ENCODE measurements around the gene HAND1.

The HAND1 gene

DNA sequence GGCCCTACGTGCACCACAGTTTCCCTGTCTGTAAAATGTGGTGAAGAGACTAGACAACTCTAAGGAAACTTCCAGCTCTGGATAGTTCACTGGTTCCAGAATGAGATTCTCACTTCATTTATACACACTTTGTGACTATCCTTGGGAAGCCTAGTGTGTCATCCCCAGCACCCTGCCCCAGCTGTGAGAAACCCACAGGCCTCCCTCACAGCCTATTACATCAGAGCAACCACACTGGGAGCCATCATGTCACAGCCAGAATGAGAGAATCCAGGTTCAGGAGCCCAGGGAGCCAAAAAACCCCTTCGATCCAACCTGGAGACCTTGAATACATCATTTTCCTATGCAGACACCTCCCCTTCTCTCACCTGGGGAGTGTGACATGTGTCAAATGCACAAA is 21.0 kb upstream of the HAND1 start:
- Mint-ChIP-seq H3K36me3 (ENCODE audit: insufficient read depth) (no peaks in the 10 kb centered on the region), H3K9me3 (no peaks in the 10 kb centered on the region), H3K4me3 (no peak overlapping the region), H3K27ac (ENCODE audit: low read depth) (no peak overlapping the region), H3K4me1 (peaks cover 8% of the 10 kb centered on the region), H3K27me3 (peaks cover 46% of the 10 kb centered on the region)
- ATAC-seq (replicated peaks; ENCODE audit: extremely low read depth, poor library complexity, severe bottlenecking) (no peak), DNase-seq (ENCODE audit: low spot score in 2 of 2) (no peak)

DNA sequence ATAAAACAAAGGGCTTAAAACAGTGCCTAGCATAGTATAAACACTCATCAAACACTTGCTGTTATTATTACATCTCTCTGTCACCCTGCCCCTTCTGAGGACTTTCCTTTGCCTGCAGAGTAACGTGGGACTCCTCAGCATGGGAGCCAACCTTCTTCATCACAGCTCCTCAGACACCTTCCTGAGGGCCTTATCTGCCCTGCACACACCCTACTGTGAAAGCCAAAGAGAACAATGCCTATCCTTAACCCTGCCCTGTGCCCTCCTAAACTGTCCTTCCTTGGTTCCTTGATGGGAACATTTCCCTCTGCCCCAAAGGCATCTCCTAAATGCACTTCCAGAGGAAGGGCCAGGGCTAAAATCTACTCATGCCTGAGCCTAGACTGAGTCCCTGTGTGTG is 20.6 kb upstream of the HAND1 start:
- no peak overlapping the region for H3K4me3 Mint-ChIP-seq
- H3K36me3 Mint-ChIP-seq (ENCODE audit: insufficient read depth), result no peaks in the 10 kb centered on the region
- peaks cover 5% of the 10 kb centered on the region for H3K4me1 Mint-ChIP-seq
- DNase-seq (ENCODE audit: low spot score in 2 of 2), result no peak
- H3K27ac Mint-ChIP-seq (ENCODE audit: low read depth), result no peak overlapping the region
- H3K27me3 Mint-ChIP-seq, result peaks cover 50% of the 10 kb centered on the region
- no peaks in the 10 kb centered on the region for H3K9me3 Mint-ChIP-seq
- no peak for ATAC-seq (replicated peaks; ENCODE audit: extremely low read depth, poor library complexity, severe bottlenecking)

DNA sequence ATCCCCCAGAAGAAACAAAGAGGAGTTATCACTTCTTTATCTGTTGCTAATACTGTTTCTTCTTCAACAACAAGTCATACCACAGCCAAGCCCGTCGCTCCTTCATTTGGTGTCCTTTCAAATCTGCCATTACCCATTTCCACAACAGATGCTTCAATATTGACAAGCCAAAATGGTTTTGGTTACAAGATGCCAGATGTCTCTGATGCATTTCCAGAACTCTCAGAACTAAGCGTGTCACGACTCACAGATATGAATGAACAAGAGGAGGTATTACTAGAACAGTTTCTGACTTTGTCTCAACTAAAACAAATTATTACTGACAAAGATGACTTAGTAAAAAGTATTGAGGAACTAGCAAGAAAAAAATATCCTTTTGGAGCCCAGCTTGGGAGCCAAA is 16.0 kb upstream of the HAND1 start:
- ATAC-seq (replicated peaks; ENCODE audit: extremely low read depth, poor library complexity, severe bottlenecking) (no peak), DNase-seq (ENCODE audit: low spot score in 2 of 2) (no peak)
- Mint-ChIP-seq H3K9me3 (no peaks in the 10 kb centered on the region), H3K27ac (ENCODE audit: low read depth) (no peak overlapping the region), H3K4me3 (no peak overlapping the region), H3K4me1 (no peaks in the 10 kb centered on the region), H3K27me3 (peaks cover 69% of the 10 kb centered on the region), H3K36me3 (ENCODE audit: insufficient read depth) (no peaks in the 10 kb centered on the region)

DNA sequence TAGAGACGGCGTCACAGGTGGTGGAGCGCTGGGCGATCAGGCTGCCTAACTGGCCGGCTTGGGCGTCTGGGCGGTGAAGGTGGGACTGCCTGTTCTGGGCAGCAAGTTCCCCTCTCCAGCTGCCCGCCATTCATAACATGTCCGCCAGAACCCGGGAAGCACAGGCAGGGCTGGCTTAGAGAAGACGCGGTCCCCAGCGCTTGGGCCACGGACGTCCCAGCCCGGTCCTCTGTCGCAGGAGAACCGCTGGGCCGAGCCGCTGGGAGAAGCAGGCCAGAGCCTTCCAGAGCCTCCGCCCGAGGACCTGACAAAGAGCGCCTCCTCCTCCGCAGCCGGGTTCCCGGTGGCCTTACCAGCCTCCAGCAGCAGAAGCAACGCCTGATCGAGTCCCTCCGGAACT is 15.2 kb upstream of the HAND1 start:
- Mint-ChIP-seq H3K27ac (ENCODE audit: low read depth) (no peak overlapping the region), H3K27me3 (peaks cover 67% of the 10 kb centered on the region), H3K36me3 (ENCODE audit: insufficient read depth) (no peaks in the 10 kb centered on the region), H3K9me3 (no peaks in the 10 kb centered on the region), H3K4me3 (no peak overlapping the region), H3K4me1 (no peaks in the 10 kb centered on the region)
- DNase-seq (ENCODE audit: low spot score in 2 of 2), result no peak
- no peak for ATAC-seq (replicated peaks; ENCODE audit: extremely low read depth, poor library complexity, severe bottlenecking)

DNA sequence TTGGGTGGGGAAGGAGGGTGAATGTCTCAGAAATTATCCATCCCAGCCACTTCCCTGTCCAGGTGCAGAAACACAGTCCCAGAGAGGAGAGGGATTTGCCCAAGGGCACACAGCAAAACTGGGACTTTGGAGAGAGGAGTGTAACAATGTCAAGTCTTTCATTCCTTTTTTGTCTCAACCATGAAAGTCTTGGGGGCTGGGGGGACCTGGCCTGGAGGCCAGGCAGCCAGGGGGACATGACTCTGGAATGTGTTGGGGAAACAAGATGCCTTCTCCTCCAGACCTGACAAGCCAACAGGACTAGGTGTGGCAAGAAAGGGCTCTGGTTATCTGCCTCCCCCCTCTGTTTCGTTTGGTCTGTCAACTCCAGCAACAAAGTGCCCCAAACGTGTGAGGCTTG is 13.9 kb upstream of the HAND1 start:
- H3K27ac Mint-ChIP-seq (ENCODE audit: low read depth), result no peak overlapping the region
- H3K27me3 Mint-ChIP-seq, result peaks cover 72% of the 10 kb centered on the region
- H3K4me1 Mint-ChIP-seq, result no peaks in the 10 kb centered on the region
- H3K4me3 Mint-ChIP-seq, result no peak overlapping the region
- DNase-seq (ENCODE audit: low spot score in 2 of 2), result no peak
- no peaks in the 10 kb centered on the region for H3K36me3 Mint-ChIP-seq (ENCODE audit: insufficient read depth)
- H3K9me3 Mint-ChIP-seq, result no peaks in the 10 kb centered on the region
- no peak for ATAC-seq (replicated peaks; ENCODE audit: extremely low read depth, poor library complexity, severe bottlenecking)

DNA sequence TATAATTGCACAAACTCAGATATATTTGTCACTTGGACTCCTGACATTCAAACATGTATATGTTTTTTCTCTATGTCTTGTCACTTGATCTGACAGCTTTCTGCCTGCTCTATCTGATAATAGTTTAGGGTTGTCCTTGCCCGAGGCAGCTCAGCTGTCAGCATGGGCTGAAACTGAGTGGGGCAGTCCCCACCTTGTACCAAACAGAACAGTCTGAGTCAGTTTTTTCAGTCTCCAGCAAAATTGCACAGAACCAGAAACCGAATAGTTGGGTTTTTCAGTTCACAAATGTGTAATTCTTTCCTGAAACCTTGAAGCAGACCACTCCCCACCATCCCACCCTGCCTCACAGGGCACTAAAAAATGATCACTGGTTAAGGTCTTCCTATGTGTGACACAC is 9.5 kb upstream of the HAND1 start:
- H3K9me3 Mint-ChIP-seq, result no peaks in the 10 kb centered on the region
- peaks cover 14% of the 10 kb centered on the region for H3K4me1 Mint-ChIP-seq
- no peak for ATAC-seq (replicated peaks; ENCODE audit: extremely low read depth, poor library complexity, severe bottlenecking)
- H3K27me3 Mint-ChIP-seq, result peaks cover 88% of the 10 kb centered on the region
- H3K36me3 Mint-ChIP-seq (ENCODE audit: insufficient read depth), result peaks cover 3% of the 10 kb centered on the region
- H3K4me3 Mint-ChIP-seq, result no peak overlapping the region
- no peak overlapping the region for H3K27ac Mint-ChIP-seq (ENCODE audit: low read depth)
- no peak for DNase-seq (ENCODE audit: low spot score in 2 of 2)

DNA sequence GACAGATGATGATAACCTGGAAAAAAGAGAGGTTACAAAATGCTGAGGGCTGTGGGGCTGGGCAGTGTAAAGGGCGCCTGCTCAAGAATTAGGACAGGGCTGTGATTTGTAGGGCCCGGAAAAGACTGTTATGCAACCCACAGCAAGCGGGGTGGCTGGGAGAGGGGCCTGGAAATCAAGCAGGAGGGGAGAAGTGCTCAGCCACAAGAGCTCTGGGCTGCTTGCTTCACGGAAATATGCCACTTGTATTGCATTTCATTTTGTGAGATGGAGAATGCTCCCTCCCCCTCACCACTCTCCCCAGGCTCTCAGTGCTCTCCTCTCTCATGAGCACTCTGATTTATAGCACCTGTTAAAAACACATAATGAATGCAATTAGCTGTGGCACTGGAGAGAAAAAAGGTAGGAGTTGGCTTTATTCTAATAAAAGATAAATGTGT is 8.4 kb upstream of the HAND1 start:
- H3K4me3 Mint-ChIP-seq, result no peak overlapping the region
- ATAC-seq (replicated peaks; ENCODE audit: extremely low read depth, poor library complexity, severe bottlenecking), result no peak

DNA sequence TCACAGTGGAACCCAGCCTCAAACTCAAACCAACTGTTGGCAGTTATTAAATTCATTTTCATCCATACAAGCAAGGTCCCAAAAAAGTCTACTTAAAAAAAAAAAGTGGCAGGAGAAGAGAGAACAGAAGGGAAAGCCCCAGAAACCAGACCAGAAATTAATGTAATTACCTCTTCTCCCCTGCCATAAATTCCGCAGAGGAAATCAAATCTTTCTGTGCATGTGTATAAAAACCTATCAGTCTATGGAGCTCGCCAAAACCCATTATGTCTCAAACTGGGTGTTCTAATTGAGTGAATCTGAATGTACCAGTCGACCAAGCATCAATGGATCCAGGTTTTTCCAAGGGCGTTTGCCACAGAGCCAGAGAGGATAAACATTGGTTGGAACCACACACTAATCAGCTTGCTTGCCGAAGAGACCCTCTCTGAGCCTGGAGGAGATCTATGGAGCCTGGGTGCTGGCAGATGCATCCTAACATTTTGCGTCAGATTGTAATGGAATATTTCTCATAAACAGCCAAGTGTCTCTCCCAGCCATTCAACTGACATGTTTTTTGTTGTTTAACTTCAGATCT is 7.9 kb upstream of the HAND1 start:
- peaks cover 3% of the 10 kb centered on the region for H3K36me3 Mint-ChIP-seq (ENCODE audit: insufficient read depth)
- ATAC-seq (replicated peaks; ENCODE audit: extremely low read depth, poor library complexity, severe bottlenecking) (no peak), DNase-seq (ENCODE audit: low spot score in 2 of 2) (no peak)
- H3K27me3 Mint-ChIP-seq, result peaks cover 93% of the 10 kb centered on the region
- peaks cover 14% of the 10 kb centered on the region for H3K4me1 Mint-ChIP-seq
- H3K4me3 Mint-ChIP-seq, result no peak overlapping the region
- H3K9me3 Mint-ChIP-seq, result no peaks in the 10 kb centered on the region
- H3K27ac Mint-ChIP-seq (ENCODE audit: low read depth), result no peak overlapping the region

More for the DNA sequence above, 8.4 kb upstream of the HAND1 start:
- H3K36me3 Mint-ChIP-seq (ENCODE audit: insufficient read depth), result peaks cover 3% of the 10 kb centered on the region
- no peaks in the 10 kb centered on the region for H3K9me3 Mint-ChIP-seq
- no peak overlapping the region for H3K27ac Mint-ChIP-seq (ENCODE audit: low read depth)
- no peak for DNase-seq (ENCODE audit: low spot score in 2 of 2)
- peaks cover 14% of the 10 kb centered on the region for H3K4me1 Mint-ChIP-seq
- H3K27me3 Mint-ChIP-seq, result peaks cover 89% of the 10 kb centered on the region

DNA sequence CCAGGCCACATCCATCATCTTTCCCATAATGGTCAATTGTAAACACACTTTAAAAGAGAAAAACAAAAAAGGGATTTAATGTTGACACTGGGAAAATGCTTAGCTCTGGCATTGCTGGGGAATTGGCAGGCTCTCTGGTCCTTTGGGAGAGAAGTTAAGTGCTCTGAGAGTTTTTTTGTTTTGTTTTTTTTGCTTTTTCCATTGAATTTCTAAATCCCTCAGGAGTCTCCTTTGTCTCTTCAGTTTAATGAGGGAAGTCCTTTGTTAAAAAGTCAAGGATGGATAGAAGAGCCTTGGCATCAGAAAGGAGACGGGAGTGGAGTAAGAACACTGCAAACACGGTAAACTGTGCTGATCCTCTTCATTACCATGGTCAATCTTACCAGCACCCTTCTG is 7.1 kb upstream of the HAND1 start:
- Mint-ChIP-seq H3K27me3 (peaks cover 98% of the 10 kb centered on the region), H3K27ac (ENCODE audit: low read depth) (no peak overlapping the region), H3K4me3 (no peak overlapping the region), H3K4me1 (peaks cover 19% of the 10 kb centered on the region), H3K36me3 (ENCODE audit: insufficient read depth) (peaks cover 3% of the 10 kb centered on the region), H3K9me3 (no peaks in the 10 kb centered on the region)
- ATAC-seq (replicated peaks; ENCODE audit: extremely low read depth, poor library complexity, severe bottlenecking) (no peak), DNase-seq (ENCODE audit: low spot score in 2 of 2) (no peak)

DNA sequence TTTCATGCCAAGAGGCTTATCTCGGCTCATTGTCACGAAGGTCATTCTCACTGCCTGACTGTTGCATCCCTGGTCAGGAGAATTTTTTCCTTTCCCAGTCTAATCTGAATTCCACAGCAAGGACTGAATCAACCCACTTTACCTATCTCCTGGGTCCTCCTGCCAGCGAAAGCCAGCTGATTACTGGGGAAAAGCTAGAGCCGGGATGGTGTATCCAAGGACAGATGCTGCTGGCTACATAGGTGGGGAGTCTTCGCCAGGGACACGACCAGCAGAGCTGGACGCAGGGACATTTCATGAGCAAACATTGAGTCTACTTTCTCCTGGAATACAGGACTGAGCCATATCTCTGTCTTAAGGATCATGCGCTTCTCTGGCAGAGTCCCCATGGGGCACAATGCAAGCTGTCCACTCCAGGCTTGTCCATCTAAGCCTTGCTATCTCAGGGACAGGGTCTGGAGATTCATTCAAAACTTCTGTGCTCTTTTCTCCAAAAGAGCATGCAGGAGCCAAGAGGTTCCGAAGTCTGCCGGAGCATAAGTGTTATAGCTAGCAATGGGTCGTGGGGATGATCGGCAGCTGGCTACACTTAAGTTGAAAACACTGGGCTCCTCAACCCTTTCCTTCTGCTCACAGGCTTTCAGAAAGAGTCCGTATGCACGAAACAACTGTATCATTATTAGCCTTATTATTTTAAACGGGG is 6.5 kb upstream of the HAND1 start:
- peaks cover 5% of the 10 kb centered on the region for H3K36me3 Mint-ChIP-seq (ENCODE audit: insufficient read depth)
- peaks cover 98% of the 10 kb centered on the region for H3K27me3 Mint-ChIP-seq
- no peak overlapping the region for H3K4me3 Mint-ChIP-seq
- no peak overlapping the region for H3K27ac Mint-ChIP-seq (ENCODE audit: low read depth)
- H3K4me1 Mint-ChIP-seq, result peaks cover 21% of the 10 kb centered on the region
- no peaks in the 10 kb centered on the region for H3K9me3 Mint-ChIP-seq
- DNase-seq (ENCODE audit: low spot score in 2 of 2) (no peak), ATAC-seq (replicated peaks; ENCODE audit: extremely low read depth, poor library complexity, severe bottlenecking) (no peak)

DNA sequence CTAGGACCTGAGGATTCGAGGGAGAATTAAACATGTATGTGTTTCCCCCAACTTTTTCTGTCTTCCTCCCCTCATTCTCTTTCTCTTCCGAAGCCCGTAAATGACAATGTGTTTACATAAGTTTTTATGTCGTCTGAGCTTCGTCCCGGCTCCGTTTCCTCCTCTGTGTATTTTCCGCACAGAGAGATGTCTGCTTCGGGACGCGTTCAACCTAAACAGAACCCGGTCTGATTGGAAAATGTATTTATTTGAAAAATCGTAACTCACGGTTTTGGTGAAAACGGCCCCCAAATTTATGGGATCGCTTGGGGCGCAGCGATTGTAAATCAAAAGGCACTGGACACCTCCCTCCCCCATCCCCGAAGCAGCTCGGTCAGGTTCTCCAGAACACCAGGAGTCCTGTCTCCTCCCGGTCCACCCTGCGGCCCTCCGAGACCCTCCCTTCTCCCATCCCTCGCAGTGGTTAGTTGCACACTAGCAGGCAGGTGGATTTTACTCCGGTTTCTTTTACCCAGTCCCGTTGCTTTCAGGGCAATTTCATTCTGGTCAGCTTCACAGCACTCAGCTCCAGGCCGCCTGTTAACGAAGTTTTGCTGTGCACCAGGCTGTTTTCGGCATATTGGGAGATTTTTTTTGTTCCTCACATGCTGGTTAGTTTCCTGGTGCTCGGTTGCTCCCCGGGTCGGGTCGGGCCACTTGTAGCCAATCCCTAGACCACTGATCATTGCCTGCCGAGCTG is 5.8 kb upstream of the HAND1 start:
- Mint-ChIP-seq H3K4me1 (peaks cover 25% of the 10 kb centered on the region), H3K4me3 (no peak overlapping the region), H3K27me3 (peaks cover 97% of the 10 kb centered on the region), H3K36me3 (ENCODE audit: insufficient read depth) (peaks cover 5% of the 10 kb centered on the region), H3K9me3 (no peaks in the 10 kb centered on the region), H3K27ac (ENCODE audit: low read depth) (no peak overlapping the region)
- DNase-seq (ENCODE audit: low spot score in 2 of 2) (no peak), ATAC-seq (replicated peaks; ENCODE audit: extremely low read depth, poor library complexity, severe bottlenecking) (no peak)

DNA sequence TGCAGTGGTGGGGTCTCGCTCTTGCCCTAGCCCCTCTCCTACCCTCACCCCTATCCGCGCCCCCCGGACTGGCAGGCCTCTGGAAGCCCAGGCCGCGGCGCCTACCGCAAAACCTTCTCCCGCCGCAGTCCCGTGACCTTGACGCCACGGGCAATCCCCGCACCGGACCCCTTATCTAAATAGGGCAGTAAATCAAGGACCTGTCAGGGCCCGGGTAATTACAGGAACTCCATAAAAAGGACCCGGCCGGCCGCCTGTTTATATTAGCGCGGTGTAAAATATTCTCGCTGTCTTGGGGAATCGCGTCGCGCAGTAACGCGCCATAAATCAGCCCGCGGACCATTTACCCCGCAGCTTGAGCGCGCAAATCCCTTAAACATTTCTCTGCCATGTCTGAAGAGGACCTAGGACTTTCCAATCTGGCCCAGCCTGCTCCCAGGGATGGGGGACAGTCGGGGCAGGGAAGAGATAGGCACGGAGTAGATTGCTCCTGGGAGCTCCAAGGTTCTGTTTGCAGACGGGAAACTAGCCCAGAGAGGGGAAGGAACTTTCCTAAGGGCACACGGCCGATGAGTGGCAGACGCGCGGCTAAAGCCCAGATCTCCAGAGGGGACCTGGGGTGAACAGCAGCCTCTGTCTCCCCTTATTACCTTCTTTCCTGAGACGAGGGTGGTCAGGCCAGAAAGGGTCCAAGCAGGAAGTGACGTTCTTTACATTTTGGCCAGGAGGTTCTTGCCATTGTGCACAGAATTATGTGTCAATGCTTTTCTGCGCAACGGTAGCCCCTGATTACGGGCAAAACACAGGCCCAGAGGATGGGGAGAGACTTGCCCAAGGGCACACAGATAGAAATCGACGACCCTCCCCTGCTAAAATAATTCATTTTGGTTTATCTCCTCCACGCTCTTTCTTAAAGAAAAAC is 4.8 kb upstream of the HAND1 start:
- Mint-ChIP-seq H3K4me3 (no peak overlapping the region), H3K27me3 (peaks cover 88% of the 10 kb centered on the region), H3K4me1 (peaks cover 25% of the 10 kb centered on the region), H3K36me3 (ENCODE audit: insufficient read depth) (peaks cover 5% of the 10 kb centered on the region), H3K27ac (ENCODE audit: low read depth) (no peak overlapping the region), H3K9me3 (no peaks in the 10 kb centered on the region)
- no peak for ATAC-seq (replicated peaks; ENCODE audit: extremely low read depth, poor library complexity, severe bottlenecking)
- no peak for DNase-seq (ENCODE audit: low spot score in 2 of 2)

All from central memory CD8-positive, alpha-beta T cell (primary cell).